HEK293 (cell line): Measurements from ENCODE around the gene SPACA9.

Source experiments
- KLF16 ChIP-seq: fragments of 450-650 bp; formaldehyde crosslinking; IDR thresholded peaks from 2 replicates; pipeline ENCODE4 v1.5.1; 2017; ENCODE audit warnings: missing biosample characterization, missing genetic modification characterization
- TRIM28 ChIP-seq: IDR thresholded peaks from 2 replicates; pipeline ENCODE4 v1.6.1; 2011; ENCODE audit warnings: low read length, control low read depth, borderline replicate concordance
- ZBTB26 ChIP-seq: fragments of 450-650 bp; formaldehyde crosslinking; optimal IDR thresholded peaks from 2 replicates; pipeline ENCODE3; 2016; ENCODE audit warnings: missing biosample characterization, mild to moderate bottlenecking, missing genetic modification characterization
- ZBTB49 ChIP-seq: fragments of 450-650 bp; formaldehyde crosslinking; IDR thresholded peaks from 2 replicates; pipeline ENCODE4 v1.5.1; 2016; ENCODE audit warnings: missing biosample characterization, missing genetic modification characterization, low read depth
- ZNF114 ChIP-seq: fragments of 450-650 bp; formaldehyde crosslinking; IDR thresholded peaks from 2 replicates; pipeline ENCODE4 v1.5.0; 2017; ENCODE audit warnings: missing biosample characterization, missing genetic modification characterization
- ZNF121 ChIP-seq: fragments of 450-650 bp; formaldehyde crosslinking; IDR thresholded peaks from 2 replicates; pipeline ENCODE4 v1.5.1; 2016; ENCODE audit warnings: missing biosample characterization, missing genetic modification characterization
- ZNF266 ChIP-seq: fragments of 450-650 bp; formaldehyde crosslinking; IDR thresholded peaks from 2 replicates; pipeline ENCODE4 v1.5.1; 2016; ENCODE audit warnings: missing biosample characterization, missing genetic modification characterization, low read depth
- ZNF274 ChIP-seq, 2 experiments: fragments of 200-500 bp in 1 of 2; fragments of 450-650 bp in 1 of 2; sonication (Bioruptor generic) in 1 of 2; formaldehyde crosslinking in 1 of 2; IDR thresholded peaks; 2 replicates each; pipeline versions ENCODE4 v1.5.1 to v1.6.1; 2014 to 2016; ENCODE audit warnings: borderline replicate concordance in 1 of 2, inconsistent platforms in 1 of 2, low read length in 1 of 2, missing biosample characterization in 1 of 2, missing genetic modification characterization in 1 of 2
- ZNF513 ChIP-seq: fragments of 450-650 bp; IDR thresholded peaks from 2 replicates; pipeline ENCODE4 v1.5.1; 2018; ENCODE audit warnings: missing biosample characterization, missing genetic modification characterization
- ZNF558 ChIP-seq: fragments of 450-650 bp; formaldehyde crosslinking; IDR thresholded peaks from 2 replicates; pipeline ENCODE4 v1.5.1; 2016; ENCODE audit warnings: missing biosample characterization, missing genetic modification characterization
- ZNF626 ChIP-seq: fragments of 450-650 bp; sonication (Bioruptor Pico); formaldehyde crosslinking; IDR thresholded peaks from 2 replicates; pipeline ENCODE4 v1.5.1; 2018; ENCODE audit warnings: missing biosample characterization, missing genetic modification characterization, inconsistent platforms
- ZNF76 ChIP-seq: fragments of 450-650 bp; formaldehyde crosslinking; IDR thresholded peaks from 2 replicates; pipeline ENCODE4; 2016; ENCODE audit warnings: low read depth, missing biosample characterization, missing genetic modification characterization, borderline replicate concordance
- TF ChIP-seq, protein P1 (sequence below): fragments of 450-650 bp; formaldehyde crosslinking; IDR thresholded peaks from 2 replicates; pipeline ENCODE4 v1.5.1; 2016; ENCODE audit warnings: missing biosample characterization, missing genetic modification characterization

DNA sequence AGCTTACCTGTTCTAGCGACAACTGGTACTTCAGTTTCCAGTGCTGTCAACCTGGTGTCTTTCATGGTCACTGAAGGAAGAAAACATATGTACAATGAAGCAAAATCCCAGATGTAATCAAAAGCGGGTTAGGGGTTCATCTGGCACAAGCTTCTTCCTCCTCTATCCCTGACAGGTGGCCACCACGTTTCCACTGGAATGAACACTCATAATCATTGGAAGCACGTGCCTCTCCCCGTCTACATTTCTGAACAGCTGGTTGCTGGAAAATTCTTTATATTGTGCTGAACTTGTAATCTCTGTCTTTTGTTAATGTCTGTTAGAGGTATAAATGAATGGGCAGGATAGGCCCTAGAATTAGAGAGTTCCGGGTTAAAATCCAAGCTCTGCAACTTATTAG, 56.3 kb downstream of the SPACA9 start:
- TF ChIP-seq, protein P1, sequence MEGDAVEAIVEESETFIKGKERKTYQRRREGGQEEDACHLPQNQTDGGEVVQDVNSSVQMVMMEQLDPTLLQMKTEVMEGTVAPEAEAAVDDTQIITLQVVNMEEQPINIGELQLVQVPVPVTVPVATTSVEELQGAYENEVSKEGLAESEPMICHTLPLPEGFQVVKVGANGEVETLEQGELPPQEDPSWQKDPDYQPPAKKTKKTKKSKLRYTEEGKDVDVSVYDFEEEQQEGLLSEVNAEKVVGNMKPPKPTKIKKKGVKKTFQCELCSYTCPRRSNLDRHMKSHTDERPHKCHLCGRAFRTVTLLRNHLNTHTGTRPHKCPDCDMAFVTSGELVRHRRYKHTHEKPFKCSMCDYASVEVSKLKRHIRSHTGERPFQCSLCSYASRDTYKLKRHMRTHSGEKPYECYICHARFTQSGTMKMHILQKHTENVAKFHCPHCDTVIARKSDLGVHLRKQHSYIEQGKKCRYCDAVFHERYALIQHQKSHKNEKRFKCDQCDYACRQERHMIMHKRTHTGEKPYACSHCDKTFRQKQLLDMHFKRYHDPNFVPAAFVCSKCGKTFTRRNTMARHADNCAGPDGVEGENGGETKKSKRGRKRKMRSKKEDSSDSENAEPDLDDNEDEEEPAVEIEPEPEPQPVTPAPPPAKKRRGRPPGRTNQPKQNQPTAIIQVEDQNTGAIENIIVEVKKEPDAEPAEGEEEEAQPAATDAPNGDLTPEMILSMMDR (tag by site-specific recombination): no peak
- TF ChIP-seq ZNF274 (IDR thresholded peaks at IDR 0.05; ENCODE audit: low read length) (no peak), ZNF274 (tag by site-specific recombination; IDR thresholded peaks at IDR 0.05; ENCODE audit: borderline replicate concordance) (no peak), ZNF76 (tag by site-specific recombination) (no peak), ZNF121 (no peak), TRIM28 (no peak), ZBTB26 (tag by site-specific recombination) (no peak), ZNF513 (tag by site-specific recombination) (no peak), KLF16 (tag by site-specific recombination) (no peak), ZNF626 (no peak), ZNF114 (no peak), ZNF266 (tag by site-specific recombination) (no peak), ZBTB49 (tag by site-specific recombination) (no peak), ZNF558 (no peak)
